Stimulated activated CD8-positive, alpha-beta memory T cell treated with anti-CD3 and anti-CD28 coated beads, Interleukin-15, amount 100 ng/mL, for 1 hour (primary cell): ENCODE results near the gene FAM114A1.
"Not testable (repeated sequence)": the region's sequence is repeated elsewhere in the genome, so short reads cannot be mapped to it uniquely, and the experiment has no call there.

Source experiments
- DNase-seq: peaks from one replicate; pipeline ENCODE4 v3.0.0-alpha.2; 2020; ENCODE audit warnings: low read depth

Gene FAM114A1

DNA sequence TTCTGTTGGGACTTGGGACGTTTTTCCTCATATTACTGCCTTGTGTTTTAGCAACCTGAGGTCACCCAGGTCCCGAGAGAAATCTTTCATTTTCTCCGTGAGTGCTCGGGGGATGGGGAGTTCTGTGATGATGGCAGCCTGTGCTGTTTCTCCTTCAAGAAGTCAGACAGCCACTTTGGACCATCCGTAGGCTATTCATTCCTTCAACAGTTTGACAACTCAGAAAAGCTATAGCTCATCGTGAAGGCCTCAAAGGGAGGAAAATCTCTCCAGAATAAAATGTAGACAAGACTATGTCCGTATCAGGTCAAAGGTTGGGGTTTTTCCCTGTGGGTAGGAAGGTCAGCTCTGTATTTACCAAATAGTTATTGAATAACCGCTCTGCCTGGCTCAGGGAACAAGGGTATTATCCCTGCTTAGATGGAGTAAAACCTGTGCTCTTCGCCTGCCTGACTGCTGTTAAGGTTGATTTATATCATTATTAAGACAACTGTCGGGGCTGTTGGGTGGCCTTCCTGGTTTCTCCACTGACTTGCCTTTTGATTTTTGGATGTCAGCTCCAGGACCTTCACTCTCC, 36.6 kb downstream of the FAM114A1 start:
- no peak for DNase-seq

DNA sequence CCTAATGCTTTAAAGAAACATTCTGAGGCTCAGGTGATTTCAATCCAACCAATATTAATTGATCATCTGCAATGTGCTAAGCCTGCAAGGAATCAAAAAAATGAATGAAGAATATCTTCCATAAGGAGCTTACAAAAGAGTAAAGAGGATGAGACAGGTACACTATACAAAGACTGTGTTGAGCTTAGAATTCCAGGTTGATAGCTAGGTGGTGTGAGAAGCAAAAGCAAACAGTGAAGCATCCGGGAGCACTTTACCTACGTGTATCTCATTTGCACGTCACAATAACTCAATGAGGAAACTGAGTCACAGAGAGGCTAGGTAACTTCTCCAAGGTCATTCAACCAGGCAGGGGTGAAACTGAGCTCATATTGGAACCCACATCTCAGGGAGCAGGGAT, 37.1 kb downstream of the FAM114A1 start:
- no peak for DNase-seq

DNA sequence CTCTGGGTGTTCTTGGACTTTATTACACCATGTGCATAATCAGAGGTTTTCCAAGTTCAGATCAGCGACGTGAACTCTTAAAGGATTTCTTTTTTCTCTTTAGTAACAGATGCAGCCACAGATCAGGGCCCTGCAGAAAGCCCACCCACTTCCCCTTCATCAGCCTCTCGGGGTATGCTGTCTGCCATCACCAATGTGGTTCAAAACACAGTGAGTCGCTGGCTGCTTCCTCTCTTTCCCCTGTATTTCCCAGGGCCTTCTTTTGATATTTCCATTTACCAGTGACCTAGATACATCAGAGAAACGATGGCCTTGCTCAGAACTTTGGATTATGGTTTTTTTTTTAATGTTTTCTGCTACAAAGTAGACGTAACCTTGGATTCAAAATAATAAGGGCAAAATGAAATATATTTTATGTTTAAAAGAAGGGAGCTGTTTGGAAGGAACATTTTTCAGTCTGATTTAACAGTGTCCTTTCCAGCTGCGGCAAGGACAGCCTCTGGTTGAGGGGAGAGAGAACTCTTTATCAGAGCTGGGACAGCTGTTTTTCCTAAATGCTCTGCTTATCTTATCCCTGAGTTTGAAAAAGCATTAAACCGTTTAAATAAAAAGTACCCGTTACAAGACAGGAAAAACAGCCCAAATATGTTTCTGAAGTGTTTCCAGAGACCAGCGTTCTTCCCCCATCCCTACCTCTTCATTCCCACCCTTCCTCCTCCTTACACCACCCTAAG, 38.2 kb downstream of the FAM114A1 start:
- DNase-seq: no peak

DNA sequence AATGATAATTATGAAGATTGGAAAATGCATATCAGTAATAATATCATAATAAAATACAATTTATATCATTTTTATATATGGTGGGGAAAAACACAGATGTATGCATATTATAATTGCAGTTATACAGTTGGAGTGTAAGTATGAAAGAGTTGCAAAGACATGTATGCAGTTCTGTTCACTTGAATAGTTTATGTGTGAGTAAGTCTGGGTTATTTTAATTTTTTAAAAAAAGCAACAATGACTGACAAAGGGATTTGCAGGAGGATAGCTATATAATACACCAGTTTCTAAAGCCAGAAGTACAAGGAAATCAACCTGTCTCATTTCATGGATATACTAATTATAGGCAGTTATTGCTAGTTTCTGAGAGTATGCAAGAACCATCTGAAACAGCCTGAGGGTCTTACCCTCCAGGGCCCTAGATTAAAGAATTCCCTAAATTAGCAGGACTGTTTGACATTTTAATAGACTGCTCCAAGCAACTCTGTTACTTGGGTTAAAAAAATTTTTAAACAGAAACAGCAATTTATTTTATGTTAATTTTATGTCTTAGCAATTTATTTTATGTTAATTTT, 40.2 kb downstream of the FAM114A1 start:
- DNase-seq: no peak

DNA sequence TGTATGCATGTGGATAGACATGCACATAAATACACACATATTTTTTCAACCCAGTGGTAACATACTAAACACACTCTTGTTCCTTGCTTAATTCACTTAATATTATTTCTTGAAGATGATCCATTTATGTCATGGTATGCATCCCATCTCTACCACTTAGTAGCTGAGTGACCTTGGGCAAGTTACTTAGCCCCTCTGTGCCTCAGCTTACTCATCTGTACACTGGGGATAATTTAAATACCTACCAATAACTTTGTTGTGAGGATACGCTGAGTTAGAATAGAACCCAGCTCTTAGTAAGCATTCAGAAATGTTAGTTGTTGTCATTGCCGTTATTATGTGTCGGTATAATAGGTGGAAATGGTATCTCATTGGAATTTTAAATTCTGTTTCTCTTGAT, 41.4 kb downstream of the FAM114A1 start:
- no peak for DNase-seq

DNA sequence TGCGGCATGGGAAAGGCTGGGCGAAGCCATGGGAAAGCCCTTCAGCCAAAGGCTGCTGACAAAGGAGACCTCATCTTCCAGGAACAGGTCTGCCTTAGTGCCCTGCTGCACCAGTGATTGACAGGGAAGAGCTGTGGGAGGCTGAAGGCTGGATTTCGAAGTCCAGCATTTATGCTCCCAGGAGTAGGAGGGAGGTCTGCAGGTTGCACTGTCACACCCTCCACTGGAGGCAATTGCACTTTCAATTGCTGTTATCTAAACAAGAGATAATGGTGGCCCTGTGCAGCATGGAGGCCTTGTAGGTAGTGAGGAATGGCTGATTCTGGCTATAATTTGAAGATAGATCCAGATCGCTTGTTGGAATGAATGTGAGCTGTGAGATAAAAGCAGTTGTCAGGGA, 43.7 kb downstream of the FAM114A1 start:
- no peak for DNase-seq

DNA sequence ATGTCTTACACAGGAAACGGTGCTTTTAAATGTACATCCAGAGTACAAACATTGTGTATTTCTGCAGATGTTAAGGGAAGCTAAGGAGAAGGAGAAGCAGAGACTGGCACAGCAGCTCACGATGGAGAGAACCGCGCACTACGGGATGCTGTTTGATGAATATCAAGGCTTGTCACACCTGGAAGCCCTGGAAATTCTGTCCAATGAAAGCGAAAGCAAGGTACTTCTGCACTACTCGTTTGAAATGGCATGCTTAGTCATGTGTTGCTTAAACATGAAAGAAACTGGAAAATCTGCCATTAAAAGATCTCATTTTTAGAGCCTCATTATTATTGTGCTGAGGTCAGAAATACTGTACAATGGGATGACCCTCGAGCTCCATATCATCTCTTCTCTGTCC, 47.2 kb downstream of the FAM114A1 start:
- no peak for DNase-seq

DNA sequence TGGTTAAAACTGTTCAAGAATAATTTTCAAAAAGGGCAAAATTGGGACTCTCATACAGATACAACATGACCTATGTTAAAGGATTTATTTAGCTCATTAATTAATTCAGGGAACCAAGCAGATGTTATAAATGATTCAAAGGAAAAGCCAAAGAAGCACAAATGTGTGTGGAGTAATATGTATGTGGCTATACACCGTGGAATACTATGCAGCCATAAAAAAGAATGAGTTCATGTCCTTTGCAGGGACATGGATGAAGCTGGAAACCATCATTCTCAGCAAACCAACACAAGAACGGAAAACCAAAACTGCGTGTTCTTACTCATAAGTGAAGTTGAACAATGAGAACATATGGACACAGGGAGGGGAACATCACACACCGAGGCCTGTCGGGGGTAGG, 48.7 kb downstream of the FAM114A1 start:
- not testable (repeated sequence) for DNase-seq

DNA sequence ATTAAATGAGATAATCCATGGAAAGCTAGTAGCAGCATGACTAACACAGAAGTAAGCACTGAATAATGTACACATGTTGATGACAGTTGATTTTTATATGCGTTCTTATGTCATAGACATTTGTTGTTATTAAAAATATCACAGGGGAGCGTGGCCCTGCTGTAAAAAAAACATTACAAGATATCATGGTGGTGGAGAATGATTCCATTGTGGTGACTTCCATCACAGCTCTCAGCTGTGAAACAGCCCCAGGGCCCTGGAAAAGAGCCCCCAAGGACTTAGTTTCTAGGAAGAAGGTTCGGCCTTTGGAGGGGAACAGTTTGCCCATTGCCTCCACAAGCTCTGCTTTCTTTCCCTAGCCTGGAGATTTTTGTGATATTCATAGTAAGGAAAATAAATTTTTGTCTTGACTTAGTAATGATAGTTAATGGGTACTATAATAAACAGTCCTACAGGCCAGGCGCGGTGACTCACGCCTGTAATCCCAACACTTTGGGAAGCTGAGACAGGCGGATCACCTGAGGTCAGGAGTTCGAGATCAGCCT, 49.9 kb downstream of the FAM114A1 start:
- DNase-seq: no peak

DNA sequence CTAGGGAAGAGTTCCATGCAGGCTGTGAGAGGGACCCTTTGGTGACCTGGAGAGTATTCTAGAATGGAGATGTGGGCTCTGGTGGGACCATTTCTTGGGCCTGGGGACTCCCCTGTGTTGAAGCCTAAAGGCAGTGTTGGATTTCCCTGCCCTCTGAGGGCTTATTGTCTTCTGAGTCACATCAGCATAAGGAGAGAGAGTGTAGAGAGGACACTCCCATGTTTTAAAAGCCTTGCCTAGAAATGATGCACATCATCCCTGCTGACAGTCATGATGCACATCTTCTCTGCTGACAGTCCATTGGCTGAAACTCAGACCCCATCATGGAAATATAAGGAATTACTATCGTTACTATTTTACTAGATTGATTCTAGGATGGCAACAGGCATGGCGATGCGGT, 51.9 kb downstream of the FAM114A1 start:
- DNase-seq: no peak

DNA sequence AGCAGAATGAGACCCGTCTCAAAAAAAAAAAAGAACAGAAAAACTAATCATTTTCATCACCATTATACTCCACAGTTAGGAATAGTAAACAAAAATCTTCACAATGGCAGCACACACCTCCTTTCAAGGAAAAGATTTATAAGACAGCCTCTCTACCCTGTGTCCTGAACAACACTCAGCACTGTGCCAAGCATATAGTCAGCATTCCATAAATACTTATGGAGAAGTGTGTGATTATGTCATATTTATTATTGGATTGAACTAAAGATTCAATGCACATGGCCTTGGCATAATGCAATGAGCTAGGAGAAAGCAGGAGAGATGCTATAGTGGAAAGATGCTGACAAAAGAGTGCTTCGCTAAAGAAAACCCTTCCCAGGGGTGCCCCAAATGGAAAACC, 52.6 kb downstream of the FAM114A1 start:
- DNase-seq: no peak

DNA sequence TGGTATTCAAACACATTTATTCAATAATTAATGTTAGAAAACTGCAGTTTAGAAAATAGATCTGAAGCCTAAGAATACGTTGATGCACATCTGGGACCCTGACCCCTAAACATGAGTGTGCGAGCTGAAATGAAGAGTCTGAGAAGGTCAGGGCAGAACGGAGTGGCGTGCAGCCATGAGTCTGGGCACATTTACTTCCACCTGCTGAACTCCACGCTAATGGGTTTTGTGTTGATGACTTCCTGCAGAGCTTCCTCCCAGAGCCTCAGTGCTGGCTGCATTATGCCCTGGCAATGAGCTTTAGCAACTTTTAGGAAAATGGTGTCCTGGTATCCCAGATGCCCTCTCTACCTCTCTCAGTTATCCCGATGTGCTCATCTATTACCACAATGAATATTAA, 53.1 kb downstream of the FAM114A1 start:
- DNase-seq: no peak

DNA sequence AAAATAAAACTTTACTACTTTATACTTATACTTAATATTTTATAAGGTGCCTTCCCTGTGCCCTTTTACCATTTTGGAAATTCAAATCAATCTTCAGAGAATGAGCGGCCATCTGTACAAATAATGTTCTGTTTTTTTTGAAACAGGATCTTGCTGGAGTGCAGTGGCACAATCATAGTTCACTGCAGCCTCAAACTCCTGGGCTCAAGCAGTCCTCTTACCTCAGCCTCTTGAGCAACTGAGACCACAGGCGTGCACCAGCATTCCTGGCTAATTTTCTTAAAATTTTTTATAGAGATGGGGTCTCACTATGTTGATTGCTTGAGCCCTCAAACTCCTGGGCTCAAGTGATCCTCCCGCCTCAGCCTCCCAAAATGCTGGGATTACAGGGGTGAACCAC, 53.5 kb downstream of the FAM114A1 start:
- no peak for DNase-seq

DNA sequence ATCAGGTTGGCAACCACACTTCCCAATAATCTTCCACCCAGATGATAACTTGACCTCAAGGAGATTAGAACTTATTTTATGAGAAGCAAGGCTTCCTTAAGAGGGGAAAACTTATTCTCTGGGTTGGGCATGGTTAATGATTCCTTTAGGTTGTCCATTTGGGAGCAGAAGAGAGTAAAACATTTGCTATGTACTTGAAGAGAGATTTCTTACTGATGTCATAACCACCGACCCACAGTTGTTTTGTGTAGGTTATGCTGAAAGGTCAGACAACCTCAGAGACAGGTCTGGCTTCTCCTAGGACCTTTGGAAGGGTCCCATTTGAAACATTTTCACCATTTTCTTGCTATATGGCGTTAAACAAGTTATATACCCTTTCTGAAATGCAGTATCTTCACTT, 56.1 kb downstream of the FAM114A1 start:
- no peak for DNase-seq

DNA sequence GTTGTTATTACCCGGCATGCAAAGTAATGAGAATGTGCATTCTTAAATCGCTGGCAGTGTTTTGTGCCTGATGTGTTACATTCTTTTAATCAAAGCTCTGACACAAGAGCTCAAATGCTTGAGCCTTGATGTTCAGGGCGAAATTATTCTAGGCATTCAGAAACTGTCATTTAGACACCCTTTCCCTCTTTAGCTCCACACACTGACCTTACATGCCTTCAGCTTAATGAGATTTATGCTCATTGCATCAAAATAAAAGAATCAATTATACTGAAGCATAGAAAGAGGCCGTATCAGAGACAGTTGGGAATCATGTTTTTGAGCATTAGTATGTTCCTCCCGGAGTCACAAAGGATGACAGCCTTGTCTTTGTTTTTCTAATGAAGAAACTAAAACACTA, 56.7 kb downstream of the FAM114A1 start:
- no peak for DNase-seq

DNA sequence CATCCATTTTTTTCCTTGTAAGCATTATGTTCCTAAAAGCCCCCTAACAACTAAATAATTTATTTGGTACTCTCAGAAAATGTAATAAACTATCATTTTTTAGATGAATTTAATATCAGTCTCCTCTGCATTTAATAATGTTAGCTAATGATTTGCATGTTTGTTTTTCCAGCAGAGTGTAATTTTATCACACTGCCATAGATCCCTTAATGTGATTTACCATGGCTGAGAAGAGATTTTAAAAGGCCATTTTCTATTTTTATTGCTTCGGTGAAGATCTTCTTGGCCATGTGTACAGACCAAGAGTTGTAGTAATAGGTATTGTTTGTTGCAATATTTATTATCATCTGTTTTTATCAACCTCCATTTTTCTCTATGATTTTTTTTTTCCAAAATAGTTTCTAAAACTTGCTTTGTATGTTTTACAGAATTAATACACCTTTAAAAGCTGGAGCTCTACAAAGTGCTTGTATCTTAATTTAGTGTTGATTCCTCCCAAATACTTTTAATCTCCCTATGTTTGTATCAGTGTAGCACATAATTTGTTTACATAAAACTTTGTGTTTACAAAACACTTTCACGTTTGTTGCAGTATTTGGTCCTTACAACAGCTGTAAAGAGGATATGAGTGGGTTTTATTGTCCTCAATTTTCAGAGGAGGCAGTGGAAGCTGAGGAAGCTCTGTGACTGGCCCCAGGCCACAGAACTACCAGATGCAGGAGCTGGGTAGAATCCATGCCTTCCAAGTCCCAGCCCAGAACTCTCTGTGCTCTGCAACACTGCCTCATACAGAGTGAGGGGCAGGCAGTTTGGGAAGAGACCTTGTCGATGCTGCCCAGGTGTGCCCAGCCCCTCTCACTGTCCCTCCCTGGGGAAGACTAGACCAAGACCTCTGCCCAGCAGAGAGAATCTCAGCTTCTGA, 58.1 kb downstream of the FAM114A1 start:
- DNase-seq: no peak

DNA sequence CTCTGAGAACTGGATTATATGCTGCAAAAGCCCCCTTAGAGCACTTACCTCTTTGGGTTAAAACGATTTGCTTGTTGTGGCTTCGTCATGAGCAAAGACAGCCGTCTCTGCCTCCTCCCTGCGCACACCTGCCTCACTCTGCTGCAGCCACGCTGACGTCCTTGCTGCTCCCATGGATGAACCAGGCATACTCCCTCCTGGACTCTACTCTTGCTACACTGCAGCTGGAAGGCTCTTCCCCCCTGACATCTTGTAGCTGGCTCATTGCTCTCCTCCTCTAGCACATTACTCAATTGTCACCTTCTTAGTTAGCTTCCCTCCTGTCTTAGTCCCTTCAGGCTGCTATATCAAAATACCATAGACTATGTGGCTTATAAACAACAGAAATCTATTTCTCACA, 59.3 kb downstream of the FAM114A1 start:
- DNase-seq: no peak

DNA sequence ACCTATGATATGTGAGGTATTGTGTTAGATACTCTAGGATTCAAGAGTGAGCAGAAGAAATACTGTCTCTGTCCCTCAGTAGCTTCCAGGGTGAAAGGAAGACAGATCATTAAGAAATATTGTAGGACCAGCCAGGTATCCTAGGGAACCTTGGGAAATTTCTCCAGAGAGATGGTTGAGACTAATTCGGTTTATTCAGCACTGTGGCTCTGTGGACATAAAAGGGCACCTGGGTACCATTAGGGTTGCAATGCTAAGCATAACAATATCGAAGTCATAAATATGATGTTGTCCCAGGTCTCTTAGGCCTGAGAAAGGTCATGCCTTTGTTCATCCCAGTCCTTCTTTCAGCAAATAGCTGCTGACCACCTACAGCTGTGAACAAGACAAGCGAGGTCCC, 61.0 kb downstream of the FAM114A1 start:
- no peak for DNase-seq

DNA sequence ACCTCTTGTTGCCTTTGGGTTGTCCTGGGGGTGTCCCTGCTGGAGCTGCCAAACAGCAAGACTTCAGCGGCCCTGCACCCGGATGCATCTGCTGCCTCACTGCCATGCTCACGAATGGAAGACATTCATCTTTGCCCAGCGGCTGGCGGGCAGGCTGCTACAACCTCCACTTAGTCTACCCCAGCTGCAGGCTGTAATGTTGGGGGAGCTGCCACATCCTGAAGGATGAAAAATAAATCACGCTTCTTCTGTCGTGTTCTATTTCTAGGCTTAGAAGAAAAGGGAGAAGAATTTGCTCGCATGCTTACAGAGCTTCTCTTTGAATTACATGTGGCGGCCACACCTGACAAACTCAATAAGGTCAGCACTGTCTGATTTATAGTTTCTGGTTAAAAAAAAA, 61.4 kb downstream of the FAM114A1 start:
- no peak for DNase-seq

DNA sequence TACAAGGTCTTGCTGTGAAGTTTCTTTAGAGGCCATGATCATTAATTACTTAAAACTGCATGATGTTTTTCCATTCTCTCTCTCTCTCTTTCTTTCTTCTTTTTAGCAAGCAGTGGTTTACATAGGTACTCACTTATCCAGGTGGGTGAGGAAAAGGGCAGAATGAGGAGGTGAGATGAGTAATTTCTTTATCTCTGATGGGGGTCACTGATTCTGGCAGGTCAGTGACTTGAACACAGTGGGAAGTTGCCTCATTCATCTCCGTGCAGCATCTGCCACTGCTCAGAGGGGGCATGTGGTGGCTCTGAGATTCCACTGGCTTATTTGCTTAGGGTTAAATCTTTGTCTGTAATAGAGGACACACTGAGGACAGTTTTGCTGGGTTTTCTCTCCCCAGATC, 62.6 kb downstream of the FAM114A1 start:
- DNase-seq: no peak

DNA sequence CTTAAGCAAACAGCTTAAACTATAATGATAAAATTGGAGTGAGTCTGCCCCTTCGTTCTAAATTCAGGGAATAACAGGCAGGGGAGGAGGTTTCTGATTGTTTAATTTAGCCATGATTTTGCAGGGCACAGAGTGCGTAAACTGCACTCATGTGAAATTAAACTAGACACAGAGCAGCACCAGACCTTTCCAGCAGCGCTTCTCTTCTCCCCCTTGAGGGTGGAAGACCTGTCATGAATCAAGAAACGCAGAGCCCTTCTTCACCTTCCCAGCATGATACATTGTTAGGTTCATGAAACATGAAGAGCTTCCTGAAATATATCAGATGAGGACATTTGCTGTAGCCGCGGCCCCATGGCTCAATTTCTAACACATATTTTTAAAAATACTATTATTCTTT, 63.1 kb downstream of the FAM114A1 start:
- no peak for DNase-seq

DNA sequence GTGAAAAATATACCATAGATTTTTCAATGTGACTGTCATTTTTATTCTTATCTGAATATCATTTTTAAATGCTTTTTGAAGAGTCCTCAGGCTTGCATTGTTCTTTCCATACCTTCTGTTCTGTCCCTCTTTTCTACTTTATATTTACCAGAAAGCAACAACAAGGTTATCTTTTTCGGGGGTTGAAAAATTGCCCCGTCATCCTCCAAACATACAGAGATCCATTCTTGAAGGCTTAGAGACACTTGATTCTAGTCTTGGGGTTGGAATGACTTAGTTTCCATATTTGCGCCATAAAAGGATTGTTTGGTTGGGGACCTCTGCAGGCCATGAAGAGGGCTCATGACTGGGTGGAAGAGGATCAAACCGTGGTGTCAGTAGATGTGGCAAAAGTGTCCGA, 63.5 kb downstream of the FAM114A1 start:
- DNase-seq: no peak
